Peyer's patch (tissue), 4 donors: ENCODE data around the gene GLT8D2. TPM values are rescaled to one million over a fixed set of nuclear protein-coding genes. Genes with fewer than 3 reads are reported as not detected.

Source experiments
- DNase-seq, 3 donors: peaks; one replicate each; pipeline ENCODE4 v3.0.0-alpha.2; 2017 to 2019
- H3K27ac ChIP-seq, 4 donors: fragments of 200-600 bp; sonication (generic); one replicate each; pipeline ENCODE4 v1.5.1; 2016 to 2019
- H3K27me3 ChIP-seq, 2 donors: fragments of 200-600 bp; sonication (generic); one replicate each; pipeline ENCODE4 v1.5.1; 2019
- H3K36me3 ChIP-seq, 3 donors: fragments of 200-600 bp; sonication (generic); one replicate each; pipeline ENCODE4 v1.5.1; 2016 to 2019
- H3K4me1 ChIP-seq, 4 donors: fragments of 200-600 bp; sonication (generic); one replicate each; pipeline ENCODE4 v1.5.1; 2016 to 2019
- H3K4me3 ChIP-seq, 4 donors: fragments of 200-600 bp; sonication (generic); 1 replicate in 3 of 4; 2 replicates in 1 of 4; pipeline ENCODE4 v1.5.1; 2016 to 2019; ENCODE audit warnings: mild to moderate bottlenecking in 1 of 4
- H3K9me3 ChIP-seq, 4 donors: fragments of 200-600 bp; sonication (generic); one replicate each; pipeline ENCODE4 v1.5.1; 2016 to 2019; ENCODE audit warnings: mild to moderate bottlenecking in 1 of 4
- CTCF ChIP-seq, 6 experiments: fragments of 450-650 bp in 4 of 6; fragments of 200-600 bp in 2 of 6; sonication (generic) in 1 of 6; IDR thresholded peaks; one replicate each; pipeline ENCODE4 v1.5.1; 2017 to 2019; ENCODE audit warnings: antibody characterized with exemption in 6 of 6, mild to moderate bottlenecking in 3 of 6, moderate library complexity in 1 of 6
- POLR2A ChIP-seq, 2 donors: fragments of 450-650 bp; IDR thresholded peaks; one replicate each; pipeline ENCODE4 v1.5.1; 2017; ENCODE audit warnings: antibody characterized with exemption in 2 of 2, mild to moderate bottlenecking in 2 of 2, moderate library complexity in 2 of 2
- total RNA-seq, 4 donors: library from RNA; depleted of rRNA; stranded (reverse); fragments of >200 nt; gene quantifications; one replicate each; pipeline ENCODE4 v1.1.0, GENCODE V29; 2016

The GLT8D2 gene
- total RNA-seq, 4 donors from 2014 or later: 3.1 to 24.8 (median 5.4) TPM

- no peak for TF ChIP-seq POLR2A (IDR thresholded peaks at IDR 0.05)
- no peak for TF ChIP-seq CTCF (IDR thresholded peaks at IDR 0.05)
- Histone ChIP-seq H3K27me3 (no peaks in the 10 kb centered on the region), H3K9me3 (no peaks in the 10 kb centered on the region), H3K27ac (no peak overlapping the region), H3K4me3 (no peak overlapping the region), H3K4me1 (no peaks in the 10 kb centered on the region), H3K36me3 (peaks cover 0 to 82% (median 0%) of the 10 kb centered on the region in 3 donors)
- DNase-seq: no peak
Observed at GRCh38 chr12:104090685-104091084, 40.7 kb upstream of the GLT8D2 start.

- H3K9me3 ChIP-seq: no peaks in the 10 kb centered on the region
- DNase-seq: no peak
- TF ChIP-seq POLR2A (IDR thresholded peaks at IDR 0.05) (no peak), CTCF (IDR thresholded peaks at IDR 0.05) (no peak)
- no peak overlapping the region for H3K4me3 ChIP-seq
- no peaks in the 10 kb centered on the region for H3K4me1 ChIP-seq
- H3K27me3 ChIP-seq: no peaks in the 10 kb centered on the region
- H3K27ac ChIP-seq: no peak overlapping the region
- peaks cover 0 to 55% (median 0%) of the 10 kb centered on the region in 3 donors for H3K36me3 ChIP-seq
Observed at GRCh38 chr12:104083769-104084475, 33.9 kb upstream of the GLT8D2 start.

- no peaks in the 10 kb centered on the region for H3K4me1 ChIP-seq
- H3K9me3 ChIP-seq: no peaks in the 10 kb centered on the region
- no peaks in the 10 kb centered on the region for H3K27me3 ChIP-seq
- H3K27ac ChIP-seq: no peak overlapping the region
- TF ChIP-seq POLR2A (IDR thresholded peaks at IDR 0.05) (no peak), CTCF (IDR thresholded peaks at IDR 0.05) (no peak)
- peaks cover 0 to 31% (median 0%) of the 10 kb centered on the region in 3 donors for H3K36me3 ChIP-seq
- H3K4me3 ChIP-seq: no peak overlapping the region
- no peak for DNase-seq
Observed at GRCh38 chr12:104080764-104081163, 30.8 kb upstream of the GLT8D2 start.

GRCh38 chr12:104079024-104079423, 29.0 kb upstream of the GLT8D2 start:
- no peak overlapping the region for H3K4me3 ChIP-seq
- H3K36me3 ChIP-seq: peaks cover 0 to 26% (median 0%) of the 10 kb centered on the region in 3 donors
- H3K27me3 ChIP-seq: no peaks in the 10 kb centered on the region
- TF ChIP-seq CTCF (IDR thresholded peaks at IDR 0.05) (no peak), POLR2A (IDR thresholded peaks at IDR 0.05) (no peak)
- H3K4me1 ChIP-seq: no peaks in the 10 kb centered on the region
- DNase-seq: no peak
- no peaks in the 10 kb centered on the region for H3K9me3 ChIP-seq
- no peak overlapping the region for H3K27ac ChIP-seq

- Histone ChIP-seq H3K27ac (no peak overlapping the region), H3K4me1 (peaks cover 0 to 3% (median 0%) of the 10 kb centered on the region in 4 donors), H3K36me3 (peaks cover 0 to 9% (median 0%) of the 10 kb centered on the region in 3 donors), H3K4me3 (no peak overlapping the region), H3K9me3 (no peaks in the 10 kb centered on the region), H3K27me3 (no peaks in the 10 kb centered on the region)
- no peak for DNase-seq
- TF ChIP-seq POLR2A (IDR thresholded peaks at IDR 0.05) (no peak), CTCF (IDR thresholded peaks at IDR 0.05) (no peak)
Observed at GRCh38 chr12:104073699-104074098, 23.7 kb upstream of the GLT8D2 start.
